Hepatocyte (in vitro differentiated cells): ENCODE measurements around the gene SFRP4.

Experiments used
- EZH2 ChIP-seq: fragments of 200-600 bp; sonication (generic); IDR thresholded peaks from 2 replicates; pipeline ENCODE4 v1.6.1; 2016; ENCODE audit warnings: antibody characterized with exemption, mild to moderate bottlenecking, borderline replicate concordance
- TF ChIP-seq, protein P1 (sequence below): fragments of 200-600 bp; sonication (generic); IDR thresholded peaks from 2 replicates; pipeline ENCODE4 v1.5.1; 2016; ENCODE audit warnings: antibody characterized with exemption, mild to moderate bottlenecking; ENCODE audit not compliant: poor library complexity

DNA sequence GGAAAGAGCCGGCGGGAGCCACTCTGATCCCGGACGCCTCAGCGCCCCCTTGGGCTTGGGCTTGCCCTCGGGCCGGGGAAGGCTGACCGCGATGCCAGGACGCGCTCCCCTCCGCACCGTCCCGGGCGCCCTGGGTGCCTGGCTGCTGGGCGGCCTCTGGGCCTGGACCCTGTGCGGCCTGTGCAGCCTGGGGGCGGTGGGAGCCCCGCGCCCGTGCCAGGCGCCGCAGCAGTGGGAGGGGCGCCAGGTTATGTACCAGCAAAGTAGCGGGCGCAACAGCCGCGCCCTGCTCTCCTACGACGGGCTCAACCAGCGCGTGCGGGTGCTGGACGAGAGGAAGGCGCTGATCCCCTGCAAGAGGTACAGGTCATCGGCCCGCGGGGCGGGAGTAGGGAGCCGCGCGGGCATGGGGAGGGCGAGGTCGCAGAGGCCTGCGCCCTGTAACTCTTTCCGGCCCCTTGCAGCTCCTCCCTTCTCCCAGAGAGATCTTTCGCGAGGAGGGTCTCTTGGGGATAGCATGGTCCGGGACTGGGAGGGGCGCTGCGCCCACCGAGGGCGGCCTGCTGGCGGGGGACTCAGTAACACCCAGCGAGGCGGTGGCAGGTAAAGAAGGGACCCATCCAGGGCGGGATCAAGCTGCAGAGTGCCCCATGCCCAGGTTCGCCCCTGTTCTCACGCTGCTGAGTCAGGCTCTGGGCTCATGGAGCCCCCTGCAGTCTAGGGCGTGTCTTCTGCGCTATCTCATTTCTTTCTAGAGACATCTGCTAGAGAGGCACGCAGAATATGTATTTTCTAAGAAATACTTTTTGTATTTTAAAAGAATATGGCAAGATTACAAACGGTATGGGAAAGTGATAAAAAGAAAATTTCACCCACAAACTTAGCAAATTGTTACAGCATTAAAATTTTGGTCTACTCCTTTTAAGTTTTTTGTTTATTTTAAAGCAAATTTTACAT lies 4.5 kb upstream of the SFRP4 start:
- TF ChIP-seq EZH2, result no peak
- TF ChIP-seq, protein P1, sequence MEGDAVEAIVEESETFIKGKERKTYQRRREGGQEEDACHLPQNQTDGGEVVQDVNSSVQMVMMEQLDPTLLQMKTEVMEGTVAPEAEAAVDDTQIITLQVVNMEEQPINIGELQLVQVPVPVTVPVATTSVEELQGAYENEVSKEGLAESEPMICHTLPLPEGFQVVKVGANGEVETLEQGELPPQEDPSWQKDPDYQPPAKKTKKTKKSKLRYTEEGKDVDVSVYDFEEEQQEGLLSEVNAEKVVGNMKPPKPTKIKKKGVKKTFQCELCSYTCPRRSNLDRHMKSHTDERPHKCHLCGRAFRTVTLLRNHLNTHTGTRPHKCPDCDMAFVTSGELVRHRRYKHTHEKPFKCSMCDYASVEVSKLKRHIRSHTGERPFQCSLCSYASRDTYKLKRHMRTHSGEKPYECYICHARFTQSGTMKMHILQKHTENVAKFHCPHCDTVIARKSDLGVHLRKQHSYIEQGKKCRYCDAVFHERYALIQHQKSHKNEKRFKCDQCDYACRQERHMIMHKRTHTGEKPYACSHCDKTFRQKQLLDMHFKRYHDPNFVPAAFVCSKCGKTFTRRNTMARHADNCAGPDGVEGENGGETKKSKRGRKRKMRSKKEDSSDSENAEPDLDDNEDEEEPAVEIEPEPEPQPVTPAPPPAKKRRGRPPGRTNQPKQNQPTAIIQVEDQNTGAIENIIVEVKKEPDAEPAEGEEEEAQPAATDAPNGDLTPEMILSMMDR, result no peak
